Testis (tissue), 3 donors: ENCODE measurements around the gene CSF2. TPM values are rescaled to one million over a fixed set of nuclear protein-coding genes. Genes with fewer than 3 reads are reported as not detected.

ENCODE experiments used
- DNase-seq: peaks from one replicate; pipeline ENCODE4 v3.0.0-alpha.2; 2019
- H3K27ac ChIP-seq, 2 donors: fragments of 200-600 bp; sonication (generic); one replicate each; pipeline ENCODE4 v1.5.1; 2019
- H3K27me3 ChIP-seq: fragments of 200-600 bp; sonication (generic); one replicate; pipeline ENCODE4 v1.5.1; 2019
- H3K36me3 ChIP-seq: fragments of 200-600 bp; sonication (generic); one replicate; pipeline ENCODE4 v1.5.1; 2017; ENCODE audit warnings: low read depth; ENCODE audit errors: missing control alignments
- H3K4me1 ChIP-seq: fragments of 200-600 bp; sonication (generic); one replicate; pipeline ENCODE4 v1.5.1; 2019
- H3K4me3 ChIP-seq, 2 donors: fragments of 200-600 bp; sonication (generic); one replicate each; pipeline ENCODE4 v1.5.1; 2017 to 2019
- H3K9me3 ChIP-seq: fragments of 200-600 bp; sonication (generic); one replicate; pipeline ENCODE4 v1.5.1; 2017
- POLR2A ChIP-seq: fragments of 450-650 bp; IDR thresholded peaks from one replicate; pipeline ENCODE4 v1.6.1; 2017; ENCODE audit warnings: antibody characterized with exemption, mild to moderate bottlenecking, moderate library complexity
- WGBS, 2 donors: methylation state at CpG; one replicate each; pipeline ENCODE4 v1.1.5; 2018; 5-methylcytosine and 5-hydroxymethylcytosine counted together
- intact Hi-C: fragments of 100-400 bp; cut with DNase I; formaldehyde crosslinking; loops from one replicate; pipeline ENCODE4 v1.15.1; 2023; ENCODE audit warnings: low total_unique reads
- polyA plus RNA-seq: library from polyadenylated mRNA; stranded (reverse); fragments of 350-450 nt; fragmentation: Illumina TruSeq; extraction: RNeasy Lipid Tissue Mini Kit (QIAGEN cat#74804); gene quantifications from one replicate; pipeline ENCODE4 v1.2.3, GENCODE V29; 2014; ENCODE audit warnings: low read depth, low replicate concordance; ENCODE audit not compliant: insufficient read depth
- total RNA-seq, 2 donors: library from RNA; depleted of rRNA; stranded (reverse); fragments of >200 nt; gene quantifications; one replicate each; pipeline ENCODE4 v1.2.3, GENCODE V29; 2016
- TF ChIP-seq, protein P1 (sequence below), 3 experiments: fragments of 450-650 bp in 2 of 3; fragments of 200-600 bp in 1 of 3; sonication (generic) in 1 of 3; IDR thresholded peaks; one replicate each; pipeline ENCODE4 v1.5.1; 2016 to 2019; ENCODE audit warnings: antibody characterized with exemption in 3 of 3, mild to moderate bottlenecking in 2 of 3, moderate library complexity in 1 of 3

Gene CSF2
- total and polyA plus RNA-seq, 3 donors from 2014 or later: not detected

DNA sequence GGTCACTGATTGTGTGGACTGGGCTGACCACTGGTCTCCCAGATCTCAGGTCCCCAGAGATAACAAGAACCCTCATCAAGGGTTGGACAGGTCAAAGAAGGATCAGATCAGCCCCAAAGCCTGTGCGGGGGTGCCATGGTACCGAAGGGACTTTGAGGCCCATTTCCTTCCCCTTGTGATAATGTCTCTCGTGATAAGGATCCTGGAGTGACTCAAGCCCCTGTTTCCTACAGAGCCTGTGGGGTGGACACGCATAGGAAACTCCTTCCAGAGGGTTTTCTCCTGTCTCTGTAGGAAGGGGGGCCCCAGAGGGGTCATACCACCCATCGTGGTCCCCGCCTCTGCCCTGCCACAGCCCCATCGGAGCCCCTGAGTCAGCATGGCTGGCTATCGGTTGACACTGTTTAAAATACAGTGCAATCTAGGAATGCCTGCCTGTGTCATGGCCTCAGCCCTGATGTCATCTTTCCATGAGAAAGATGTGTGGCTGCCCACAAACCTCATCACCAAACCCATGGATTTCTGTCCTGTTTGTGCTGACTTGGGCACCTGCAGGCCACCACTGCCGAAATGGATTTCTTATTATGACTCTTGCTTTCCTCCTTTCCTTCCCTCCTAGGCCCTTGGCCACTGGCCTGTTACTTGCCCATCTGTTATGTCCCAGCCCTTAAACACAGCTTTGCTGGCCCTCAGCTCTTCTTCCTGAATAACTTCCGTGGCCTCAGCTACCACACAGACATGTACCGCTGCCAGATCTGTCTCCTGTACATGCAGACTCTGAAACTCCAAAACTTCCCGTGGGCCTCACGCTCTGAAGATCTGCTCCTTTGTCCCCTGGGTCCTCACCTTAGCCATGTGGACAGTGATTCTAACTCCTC lies 2.9 kb upstream of the CSF2 start:
- Histone ChIP-seq H3K27me3 (no peaks in the 10 kb centered on the region), H3K27ac (no peak overlapping the region), H3K36me3 (no peaks in the 10 kb centered on the region), H3K9me3 (no peaks in the 10 kb centered on the region), H3K4me3 (no peak overlapping the region), H3K4me1 (no peaks in the 10 kb centered on the region)
- 83% methylated on average over 6 to 13 of the region's 13 CpGs for WGBS, 2 donors
- TF ChIP-seq, protein P1, sequence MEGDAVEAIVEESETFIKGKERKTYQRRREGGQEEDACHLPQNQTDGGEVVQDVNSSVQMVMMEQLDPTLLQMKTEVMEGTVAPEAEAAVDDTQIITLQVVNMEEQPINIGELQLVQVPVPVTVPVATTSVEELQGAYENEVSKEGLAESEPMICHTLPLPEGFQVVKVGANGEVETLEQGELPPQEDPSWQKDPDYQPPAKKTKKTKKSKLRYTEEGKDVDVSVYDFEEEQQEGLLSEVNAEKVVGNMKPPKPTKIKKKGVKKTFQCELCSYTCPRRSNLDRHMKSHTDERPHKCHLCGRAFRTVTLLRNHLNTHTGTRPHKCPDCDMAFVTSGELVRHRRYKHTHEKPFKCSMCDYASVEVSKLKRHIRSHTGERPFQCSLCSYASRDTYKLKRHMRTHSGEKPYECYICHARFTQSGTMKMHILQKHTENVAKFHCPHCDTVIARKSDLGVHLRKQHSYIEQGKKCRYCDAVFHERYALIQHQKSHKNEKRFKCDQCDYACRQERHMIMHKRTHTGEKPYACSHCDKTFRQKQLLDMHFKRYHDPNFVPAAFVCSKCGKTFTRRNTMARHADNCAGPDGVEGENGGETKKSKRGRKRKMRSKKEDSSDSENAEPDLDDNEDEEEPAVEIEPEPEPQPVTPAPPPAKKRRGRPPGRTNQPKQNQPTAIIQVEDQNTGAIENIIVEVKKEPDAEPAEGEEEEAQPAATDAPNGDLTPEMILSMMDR (IDR thresholded peaks at IDR 0.05): no peak
- no peak for TF ChIP-seq POLR2A
- intact Hi-C loops: no loop called here
- DNase-seq: no peak

- Histone ChIP-seq H3K27me3 (no peaks in the 10 kb centered on the region), H3K36me3 (no peaks in the 10 kb centered on the region), H3K9me3 (no peaks in the 10 kb centered on the region), H3K27ac (no peak overlapping the region), H3K4me1 (no peaks in the 10 kb centered on the region), H3K4me3 (no peak overlapping the region)
- TF ChIP-seq, protein P1 (IDR thresholded peaks at IDR 0.05): no peak
- TF ChIP-seq POLR2A: no peak
- DNase-seq: no peak
- intact Hi-C loops: no loop called here
- WGBS, 2 donors: 79 to 85% methylated on average over 2 of the region's 2 CpGs
Observed at GRCh38 chr5:132071338-132071707, 2.3 kb upstream of the CSF2 start.

DNA sequence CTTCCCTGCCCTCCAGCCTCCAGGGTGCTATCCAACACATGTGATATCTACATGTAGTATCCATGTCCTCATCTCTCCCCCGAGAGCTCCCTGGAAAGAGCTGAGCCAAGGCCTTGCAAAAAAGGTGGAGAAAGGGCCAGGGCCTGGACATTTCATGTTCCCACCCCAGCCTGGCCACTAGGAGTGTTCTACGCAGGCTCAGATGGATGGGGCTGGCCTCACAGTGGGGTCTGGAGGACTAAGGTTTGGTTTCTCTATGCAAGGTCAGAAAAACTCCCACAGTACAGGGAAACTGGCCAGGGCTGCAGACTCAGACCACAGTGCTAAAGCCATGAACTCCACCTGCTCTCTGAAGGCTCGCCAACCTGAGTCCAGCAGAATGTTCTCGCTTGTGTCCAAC lies 1.5 kb upstream of the CSF2 start:
- H3K36me3 ChIP-seq: no peaks in the 10 kb centered on the region
- WGBS, 2 donors: 72 to 81% methylated on average over 4 of the region's 4 CpGs
- intact Hi-C loops: no loop called here
- no peak for TF ChIP-seq POLR2A
- TF ChIP-seq, protein P1 (IDR thresholded peaks at IDR 0.05): no peak
- H3K4me3 ChIP-seq: no peak overlapping the region
- no peaks in the 10 kb centered on the region for H3K4me1 ChIP-seq
- no peaks in the 10 kb centered on the region for H3K27me3 ChIP-seq
- no peak overlapping the region for H3K27ac ChIP-seq
- H3K9me3 ChIP-seq: no peaks in the 10 kb centered on the region
- no peak for DNase-seq

DNA sequence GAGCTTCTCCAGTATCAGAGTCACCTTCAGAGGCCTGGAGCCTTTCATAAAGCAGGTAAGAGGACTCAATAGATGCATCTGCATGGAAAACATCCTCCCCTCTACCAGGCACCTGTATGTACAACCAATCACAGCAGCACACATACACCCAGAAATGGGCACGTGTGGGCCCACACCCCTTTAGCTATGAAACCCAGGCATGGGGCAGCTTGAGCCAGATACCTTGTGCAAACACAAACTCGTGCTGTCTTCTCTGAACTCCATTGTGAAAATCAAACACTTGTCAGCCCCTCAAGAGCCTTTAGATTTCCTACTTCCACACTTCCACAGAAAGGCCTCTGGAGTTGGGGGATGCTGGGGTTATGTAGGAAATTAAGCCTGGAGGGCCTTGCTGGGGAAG lies 1.1 kb upstream of the CSF2 start:
- Histone ChIP-seq H3K9me3 (no peaks in the 10 kb centered on the region), H3K27ac (no peak overlapping the region), H3K36me3 (no peaks in the 10 kb centered on the region), H3K4me1 (no peaks in the 10 kb centered on the region), H3K4me3 (no peak overlapping the region), H3K27me3 (no peaks in the 10 kb centered on the region)
- DNase-seq: no peak
- TF ChIP-seq, protein P1 (IDR thresholded peaks at IDR 0.05): no peak
- TF ChIP-seq POLR2A: no peak
- WGBS, 2 donors: 88 to 90% methylated on average over 2 of the region's 2 CpGs
- intact Hi-C loops: no loop called here
